MCF 10A (cell line): ENCODE measurements around the gene COL20A1. TPM values are rescaled to one million over a fixed set of nuclear protein-coding genes. Genes with fewer than 3 reads are reported as not detected.

Experiments
- BruUV-seq: library from RNA; stranded (reverse); fragments of 400-500 nt; replicated peaks from 2 replicates; lab custom pipeline; 2021; lab: Mats Ljungman, UMichigan
- CTCF ChIA-PET: fragments of 300-600 bp; sonication (Branson Sonifier 250); formaldehyde crosslinking; extraction: SDS; loops from one replicate; lab custom pipeline; 2021; ENCODE audit warnings: antibody characterized with exemption, inconsistent platforms; lab: Yijun Ruan, JAX
- POLR2A ChIA-PET: fragments of 300-600, 350-650 bp; sonication (Branson Sonifier 250); formaldehyde crosslinking; extraction: SDS; loops from one replicate; lab custom pipeline; 2020; ENCODE audit warnings: antibody characterized with exemption, inconsistent platforms; lab: Yijun Ruan, JAX
- DNase-seq: peaks from one replicate; pipeline ENCODE4 v3.0.0-alpha.2; 2018; ENCODE audit not compliant: unreplicated experiment
- H3K27ac Mint-ChIP-seq: one replicate; pipeline ENCODE4 v1.8.0; 2022; ENCODE audit warnings: mild to moderate bottlenecking, low read depth, mixed read lengths; ENCODE audit not compliant: unreplicated experiment
- H3K27me3 Mint-ChIP-seq: one replicate; pipeline ENCODE4 v1.8.0; 2022; ENCODE audit warnings: mixed read lengths; ENCODE audit not compliant: insufficient read depth, unreplicated experiment
- H3K36me3 Mint-ChIP-seq: one replicate; pipeline ENCODE4 v1.8.0; 2022; ENCODE audit warnings: mild to moderate bottlenecking, moderate library complexity, mixed read lengths; ENCODE audit not compliant: insufficient read depth, unreplicated experiment
- H3K4me1 Mint-ChIP-seq: one replicate; pipeline ENCODE4 v1.8.0; 2022; ENCODE audit warnings: mixed read lengths; ENCODE audit not compliant: insufficient read depth, unreplicated experiment
- H3K4me3 Mint-ChIP-seq: one replicate; pipeline ENCODE4 v1.8.0; 2022; ENCODE audit warnings: mild to moderate bottlenecking, moderate library complexity, mixed read lengths; ENCODE audit not compliant: unreplicated experiment
- H3K9me3 Mint-ChIP-seq: one replicate; pipeline ENCODE4 v1.8.0; 2022; ENCODE audit warnings: mixed read lengths; ENCODE audit not compliant: unreplicated experiment
- intact Hi-C: fragments of 100-400 bp; cut with micrococcal nuclease; formaldehyde crosslinking; loops from 2 replicates; pipeline ENCODE4 v1.14.1; 2022
- total RNA-seq: library from RNA; stranded (reverse); gene quantifications from 2 replicates; pipeline ENCODE4 v1.2.3, GENCODE V29; 2022
- TF ChIP-seq, protein P1 (sequence below): fragments of 200-600 bp; IDR thresholded peaks from one replicate; pipeline ENCODE4 v1.8.0; 2022; ENCODE audit warnings: antibody characterized with exemption, mild to moderate bottlenecking; ENCODE audit not compliant: unreplicated experiment

Gene COL20A1
- total RNA-seq, 1 experiment from 2014 or later: 0.14 TPM

GRCh38 chr20:63257629-63258028 lies 35.4 kb upstream of the COL20A1 start:
- Mint-ChIP-seq H3K4me3 (no peak overlapping the region), H3K36me3 (no peaks in the 10 kb centered on the region), H3K4me1 (peaks cover 21% of the 10 kb centered on the region), H3K9me3 (peaks cover 7% of the 10 kb centered on the region), H3K27ac (no peak overlapping the region), H3K27me3 (peaks cover 58% of the 10 kb centered on the region)
- intact Hi-C loops: no loop called here
- CTCF ChIA-PET: interaction anchor here (0.8 to 1.0 kb wide), 2 partner anchors 13 to 32 kb away, joined by 3 to 4 read pairs; no protein-coding TSS in a partner anchor
- POLR2A ChIA-PET: no interaction called here
- no peak for DNase-seq
- TF ChIP-seq, protein P1, sequence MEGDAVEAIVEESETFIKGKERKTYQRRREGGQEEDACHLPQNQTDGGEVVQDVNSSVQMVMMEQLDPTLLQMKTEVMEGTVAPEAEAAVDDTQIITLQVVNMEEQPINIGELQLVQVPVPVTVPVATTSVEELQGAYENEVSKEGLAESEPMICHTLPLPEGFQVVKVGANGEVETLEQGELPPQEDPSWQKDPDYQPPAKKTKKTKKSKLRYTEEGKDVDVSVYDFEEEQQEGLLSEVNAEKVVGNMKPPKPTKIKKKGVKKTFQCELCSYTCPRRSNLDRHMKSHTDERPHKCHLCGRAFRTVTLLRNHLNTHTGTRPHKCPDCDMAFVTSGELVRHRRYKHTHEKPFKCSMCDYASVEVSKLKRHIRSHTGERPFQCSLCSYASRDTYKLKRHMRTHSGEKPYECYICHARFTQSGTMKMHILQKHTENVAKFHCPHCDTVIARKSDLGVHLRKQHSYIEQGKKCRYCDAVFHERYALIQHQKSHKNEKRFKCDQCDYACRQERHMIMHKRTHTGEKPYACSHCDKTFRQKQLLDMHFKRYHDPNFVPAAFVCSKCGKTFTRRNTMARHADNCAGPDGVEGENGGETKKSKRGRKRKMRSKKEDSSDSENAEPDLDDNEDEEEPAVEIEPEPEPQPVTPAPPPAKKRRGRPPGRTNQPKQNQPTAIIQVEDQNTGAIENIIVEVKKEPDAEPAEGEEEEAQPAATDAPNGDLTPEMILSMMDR: no peak
- BruUV-seq: no TSS peak

DNA sequence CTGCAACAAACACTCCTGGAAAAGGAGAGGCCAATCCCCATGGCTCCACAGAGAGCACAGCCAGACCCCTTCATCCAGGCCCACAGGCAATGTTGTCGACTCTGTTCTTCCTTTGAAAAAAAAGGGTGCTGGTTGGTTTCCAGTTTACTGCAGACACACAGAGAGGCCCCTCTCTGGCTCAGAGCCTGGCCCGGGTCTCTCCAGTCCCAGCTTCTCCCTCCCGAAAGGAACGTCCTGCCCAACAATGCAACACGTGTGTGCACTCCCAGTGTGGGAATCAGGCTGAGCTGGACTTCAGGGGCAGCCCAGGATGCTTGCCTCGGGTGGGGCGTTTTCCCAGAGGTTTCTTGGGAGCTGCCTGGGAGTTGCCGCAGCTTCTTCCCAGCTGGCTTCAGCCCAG lies 34.2 kb upstream of the COL20A1 start:
- peaks cover 59% of the 10 kb centered on the region for H3K27me3 Mint-ChIP-seq
- no peak for DNase-seq
- CTCF ChIA-PET: interaction anchor here (1.0 to 1.9 kb wide), 2 partner anchors 31 to 36 kb away, joined by 3 to 10 read pairs; no protein-coding TSS in a partner anchor
- no peaks in the 10 kb centered on the region for H3K36me3 Mint-ChIP-seq
- H3K4me1 Mint-ChIP-seq: peaks cover 21% of the 10 kb centered on the region
- H3K27ac Mint-ChIP-seq: no peak overlapping the region
- H3K4me3 Mint-ChIP-seq: no peak overlapping the region
- intact Hi-C loops: no loop called here
- POLR2A ChIA-PET: interaction anchor here (1.4 kb wide), 1 partner anchor 35 kb away, joined by 3 read pairs; no protein-coding TSS in a partner anchor
- no TSS peak for BruUV-seq
- peaks cover 7% of the 10 kb centered on the region for H3K9me3 Mint-ChIP-seq
- TF ChIP-seq, protein P1: no peak

DNA sequence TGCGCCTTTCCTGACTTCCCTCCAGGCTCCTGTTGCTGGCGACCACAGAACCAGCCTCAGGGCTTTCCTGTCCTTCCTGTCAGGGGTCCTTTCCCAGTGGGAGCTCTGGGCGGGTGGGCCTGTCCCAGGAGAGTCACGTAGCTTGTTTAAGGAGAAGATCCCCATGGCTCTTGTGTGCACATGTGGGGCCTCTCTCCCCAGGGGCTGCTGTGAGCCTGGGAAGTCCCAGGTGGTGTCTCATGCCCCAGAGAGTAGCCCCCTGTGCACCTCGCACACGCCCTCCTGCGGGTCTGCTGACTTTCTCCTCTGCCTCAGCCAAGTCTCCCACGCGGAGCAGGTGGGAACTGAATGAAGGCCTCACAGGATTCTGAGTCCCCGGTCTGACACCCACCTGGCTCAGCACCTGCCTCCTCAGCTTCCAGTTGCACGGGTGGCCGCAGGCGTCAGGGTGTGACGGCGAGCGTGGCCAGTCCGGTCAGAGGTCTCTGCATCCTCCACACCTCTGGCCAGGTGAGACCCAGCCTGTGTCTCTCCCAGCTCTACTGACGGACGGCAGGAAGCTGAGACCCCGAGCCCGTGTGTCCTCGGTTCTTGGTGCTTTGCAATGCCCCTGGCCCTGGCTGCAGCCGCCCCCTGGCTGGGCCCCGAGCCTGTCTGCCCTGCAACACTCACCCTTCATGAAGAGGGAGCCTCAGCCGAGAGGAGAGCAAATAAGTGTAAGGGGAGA lies 33.1 kb upstream of the COL20A1 start:
- no TSS peak for BruUV-seq
- CTCF ChIA-PET: interaction anchor here (0.6 to 1.9 kb wide), 3 partner anchors 37 to 143 kb away, joined by 3 to 10 read pairs (median 3); no protein-coding TSS in a partner anchor

DNA sequence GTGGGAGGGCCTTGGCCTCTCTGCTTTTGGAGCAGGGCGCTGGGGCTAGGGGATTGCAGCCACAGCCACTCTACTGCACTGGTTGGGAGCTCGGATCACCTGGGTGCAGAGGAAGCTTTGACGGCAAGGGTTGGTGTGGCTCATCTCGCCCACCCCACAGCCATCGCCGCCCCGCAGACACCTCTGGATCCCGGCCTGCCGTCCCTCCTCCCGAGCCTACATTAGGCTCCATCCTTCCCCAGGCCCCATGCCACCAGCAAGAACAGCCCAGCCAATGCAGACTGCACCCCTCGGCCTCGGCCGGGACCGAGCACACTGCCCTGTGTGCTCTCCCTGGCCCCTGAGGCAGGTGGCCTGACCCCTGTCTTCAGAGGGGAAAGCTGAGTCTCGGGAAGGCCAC lies 32.5 kb upstream of the COL20A1 start:
- H3K27me3 Mint-ChIP-seq: peaks cover 64% of the 10 kb centered on the region
- ChIA-PET CTCF (interaction anchor here (0.6 to 0.9 kb wide), 3 partner anchors 37 to 773 kb away, joined by 3 read pairs; no protein-coding TSS in a partner anchor), POLR2A (no interaction called here)
- no peaks in the 10 kb centered on the region for H3K36me3 Mint-ChIP-seq
- TF ChIP-seq, protein P1: no peak
- BruUV-seq: no TSS peak
- H3K27ac Mint-ChIP-seq: no peak overlapping the region
- intact Hi-C loops: no loop called here
- no peak overlapping the region for H3K4me3 Mint-ChIP-seq
- DNase-seq: no peak
- peaks cover 7% of the 10 kb centered on the region for H3K9me3 Mint-ChIP-seq
- H3K4me1 Mint-ChIP-seq: peaks cover 18% of the 10 kb centered on the region

More for the DNA sequence above, 33.1 kb upstream of the COL20A1 start:
- intact Hi-C loops: no loop called here
- POLR2A ChIA-PET: interaction anchor here (1.4 kb wide), 1 partner anchor 36 kb away, joined by 3 read pairs; no protein-coding TSS in a partner anchor
- Mint-ChIP-seq H3K9me3 (peaks cover 7% of the 10 kb centered on the region), H3K27me3 (peaks cover 68% of the 10 kb centered on the region), H3K36me3 (no peaks in the 10 kb centered on the region), H3K4me1 (peaks cover 21% of the 10 kb centered on the region), H3K4me3 (no peak overlapping the region), H3K27ac (no peak overlapping the region)
- TF ChIP-seq, protein P1: no peak
- no peak for DNase-seq
